LHCN-M2 (cell line): Measurements from ENCODE around the gene SLC46A3. TPM values are rescaled to one million over a fixed set of nuclear protein-coding genes. Genes with fewer than 3 reads are reported as not detected.
A peak's percentile ranks its signal among the peaks of the same experiment; 100 is the strongest.
"Not testable (repeated sequence)": the region's sequence is repeated elsewhere in the genome, so short reads cannot be mapped to it uniquely, and the experiment has no call there.

Experiments used
- DNase-seq: peaks from one replicate; pipeline ENCODE4 v3.0.0-alpha.2; 2012; ENCODE audit warnings: low read depth
- total RNA-seq: library from RNA; depleted of rRNA; stranded (reverse); fragments of >200 nt; gene quantifications from 2 replicates; pipeline ENCODE4 v1.2.3, GENCODE V29; 2014; rRNA removed

The SLC46A3 gene
- total RNA-seq, 1 experiment from 2014 or later: 7.9 TPM

- not testable (repeated sequence) for DNase-seq
These were observed 35.6 kb downstream of the SLC46A3 start for GRCh38 chr13:28683169-28683568.

- DNase-seq: no peak
These were observed 38.2 kb downstream of the SLC46A3 start for GRCh38 chr13:28680541-28680940.

DNA sequence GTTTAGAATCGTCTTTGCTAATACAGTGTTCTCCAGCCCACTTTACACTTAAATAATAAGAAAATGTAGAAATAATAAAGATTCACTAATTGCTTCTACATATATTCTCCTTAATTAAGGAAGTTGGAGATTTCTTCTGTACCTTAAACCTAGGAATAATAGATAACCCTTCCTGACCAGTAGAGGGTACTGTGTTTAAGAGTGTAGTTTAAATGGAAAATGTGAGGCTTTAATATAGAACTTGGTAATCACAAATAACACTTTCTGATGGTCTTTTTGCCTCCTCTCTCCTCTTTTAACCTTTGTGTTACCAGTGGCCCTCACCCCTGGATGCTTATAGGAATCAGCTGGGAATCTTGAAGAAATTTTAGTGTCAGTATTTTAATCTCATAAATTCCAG is 39.1 kb downstream of the SLC46A3 start:
- DNase-seq: peak; percentile 24

DNA sequence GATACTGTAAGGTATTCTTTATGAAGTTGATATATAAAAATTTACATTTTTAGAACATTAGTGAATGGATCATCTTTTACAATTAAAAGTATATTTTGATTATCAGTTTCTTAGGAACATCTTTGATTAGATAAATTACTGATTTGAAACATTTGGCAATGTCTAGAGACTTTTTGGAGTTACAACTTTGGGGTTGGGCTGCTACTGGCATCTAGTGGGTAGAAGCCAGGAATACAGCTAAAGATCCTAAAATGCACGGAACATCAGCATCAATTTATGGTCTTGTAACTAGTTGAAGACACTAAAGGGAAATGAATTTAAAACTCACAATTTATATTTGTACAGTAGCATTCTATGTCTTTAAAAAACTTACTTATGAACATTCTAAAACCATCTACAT is 40.0 kb downstream of the SLC46A3 start:
- no peak for DNase-seq

GRCh38 chr13:28671126-28671792 is 47.5 kb downstream of the SLC46A3 start:
- no peak for DNase-seq

- no peak for DNase-seq
These were observed 51.8 kb downstream of the SLC46A3 start for GRCh38 chr13:28666897-28667488.

DNA sequence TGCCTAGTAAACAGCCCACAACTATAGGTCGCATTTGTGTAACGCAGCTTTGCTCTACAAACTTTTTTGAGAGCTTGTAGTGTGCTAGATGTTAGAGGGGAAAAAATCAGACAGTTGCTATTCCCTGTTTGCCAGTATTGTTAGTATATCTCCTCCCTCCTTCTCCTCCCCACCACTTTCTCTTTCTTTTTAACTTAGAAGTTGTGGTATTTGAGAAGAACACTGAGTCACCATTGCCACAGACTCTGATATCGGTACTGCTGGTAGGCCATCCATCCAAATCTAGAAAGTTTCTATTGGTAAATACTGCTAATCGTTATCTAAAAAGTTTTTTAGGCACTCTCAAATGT is 59.2 kb downstream of the SLC46A3 start:
- peak; percentile 42 for DNase-seq

DNA sequence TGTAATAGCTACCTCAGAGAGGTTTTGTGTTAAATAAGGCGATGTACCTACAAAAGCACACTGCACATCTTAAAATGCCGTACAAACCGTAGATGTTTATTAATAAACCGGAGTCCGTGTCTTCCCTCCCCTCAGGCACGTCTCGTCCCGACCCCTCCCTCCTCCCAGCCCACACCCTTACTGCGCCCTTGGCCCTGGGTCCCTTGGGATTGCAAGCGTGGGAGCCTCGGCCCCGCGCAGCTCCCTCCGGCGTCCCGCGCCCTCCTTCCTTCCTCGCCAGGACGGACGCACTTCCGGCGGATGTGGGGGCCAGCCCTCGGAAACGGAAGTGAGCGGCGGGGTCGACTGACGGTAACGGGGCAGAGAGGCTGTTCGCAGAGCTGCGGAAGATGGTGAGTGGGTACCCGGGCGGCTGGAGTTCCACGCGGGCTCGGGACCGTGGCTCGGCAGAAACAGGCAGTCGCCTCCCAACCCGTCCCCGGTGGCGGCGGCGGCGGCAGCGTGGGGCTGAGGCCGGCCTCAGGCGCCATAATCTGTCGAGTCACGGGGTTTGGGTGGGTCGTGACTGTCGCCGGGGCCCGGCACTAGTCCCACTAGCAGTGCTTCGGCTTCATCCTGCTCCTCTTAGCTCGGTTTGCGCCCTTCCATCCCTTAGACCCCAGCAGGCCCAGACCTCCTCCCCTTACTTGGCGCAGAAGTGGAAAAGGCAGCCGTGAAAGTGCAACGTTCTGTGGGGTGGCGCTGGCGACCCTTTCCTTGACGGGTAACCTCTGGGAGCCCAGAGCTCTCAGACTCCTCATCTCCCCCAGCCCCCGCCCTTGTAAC is 59.8 kb downstream of the SLC46A3 start, which contains the start of gene POMP:
Gene POMP (plus strand): TSS at position 335 of the 825 bp plus-strand sequence. CDS start 55 bp downstream, at position 390.
- DNase-seq: peak; percentile 90

DNA sequence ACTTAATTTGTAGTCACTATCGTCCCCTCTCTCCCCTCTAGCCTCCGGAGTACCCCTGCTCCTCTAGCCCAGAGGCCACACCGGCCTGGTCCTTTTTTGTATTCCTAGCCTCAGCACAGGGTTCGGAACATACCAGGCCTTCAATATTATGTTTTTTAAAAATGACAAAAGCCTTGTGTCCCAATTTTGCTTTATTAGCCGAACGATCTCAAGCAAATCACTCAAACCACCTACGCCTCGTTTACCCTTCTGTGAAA is 60.3 kb downstream of the SLC46A3 start:
- DNase-seq: no peak

DNA sequence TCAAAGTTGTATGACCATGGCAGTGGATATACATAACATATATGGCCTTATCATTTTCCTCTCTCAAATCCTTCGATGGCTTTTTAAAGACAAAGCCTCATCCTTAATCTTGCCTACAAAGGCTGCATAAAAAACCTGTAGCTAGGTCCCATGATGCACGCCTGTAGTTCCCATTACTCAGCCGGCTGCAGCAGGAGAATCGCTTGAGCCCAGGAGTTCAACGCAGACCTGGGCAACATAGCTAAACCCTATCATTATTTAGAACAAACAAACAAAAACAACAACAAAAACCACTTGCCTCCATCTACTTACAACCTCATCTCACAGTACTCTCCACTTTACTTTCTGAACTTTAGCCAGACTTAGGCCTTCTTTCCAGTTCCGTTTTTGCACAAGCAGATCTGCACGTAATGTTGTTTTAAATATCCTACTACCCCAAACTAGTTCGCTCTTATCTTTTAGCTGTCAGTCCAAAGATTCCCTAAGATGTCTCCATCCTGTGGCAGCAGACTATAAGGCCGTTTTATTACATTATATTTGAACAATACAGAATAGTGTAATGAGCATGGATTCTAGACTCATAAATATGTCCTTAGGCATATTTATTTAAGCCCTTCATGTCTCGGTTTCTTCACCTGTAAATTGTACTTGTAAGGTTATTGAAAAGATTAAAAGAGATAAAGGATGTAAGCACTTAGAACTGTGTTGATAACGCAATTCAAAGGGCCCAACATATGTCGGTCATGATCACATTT is 60.8 kb downstream of the SLC46A3 start:
- peak; percentile 34 for DNase-seq

- peak; percentile 46 for DNase-seq
These were observed 63.2 kb downstream of the SLC46A3 start for GRCh38 chr13:28655561-28655960.

- peak; percentile 8 for DNase-seq
These were observed 64.5 kb downstream of the SLC46A3 start for GRCh38 chr13:28654276-28654675.

DNA sequence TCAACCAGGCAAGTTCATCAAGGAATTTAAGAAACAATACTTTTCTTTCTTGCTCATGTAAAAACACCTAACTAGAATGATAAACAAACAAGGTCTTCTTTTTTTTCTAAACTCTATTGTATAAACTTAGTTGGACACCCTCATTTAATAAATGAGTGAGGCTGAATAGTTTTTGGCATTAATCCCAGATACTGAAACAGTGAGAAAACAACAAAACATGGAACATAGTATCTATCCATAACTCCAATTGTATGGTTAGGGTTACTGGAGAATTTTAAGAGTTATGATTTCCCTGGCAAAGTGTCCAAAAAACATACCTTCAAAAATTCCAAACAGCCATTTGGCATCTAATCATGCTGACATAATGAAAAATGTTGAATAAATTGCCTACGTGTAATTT is 65.7 kb downstream of the SLC46A3 start:
- DNase-seq: no peak

DNA sequence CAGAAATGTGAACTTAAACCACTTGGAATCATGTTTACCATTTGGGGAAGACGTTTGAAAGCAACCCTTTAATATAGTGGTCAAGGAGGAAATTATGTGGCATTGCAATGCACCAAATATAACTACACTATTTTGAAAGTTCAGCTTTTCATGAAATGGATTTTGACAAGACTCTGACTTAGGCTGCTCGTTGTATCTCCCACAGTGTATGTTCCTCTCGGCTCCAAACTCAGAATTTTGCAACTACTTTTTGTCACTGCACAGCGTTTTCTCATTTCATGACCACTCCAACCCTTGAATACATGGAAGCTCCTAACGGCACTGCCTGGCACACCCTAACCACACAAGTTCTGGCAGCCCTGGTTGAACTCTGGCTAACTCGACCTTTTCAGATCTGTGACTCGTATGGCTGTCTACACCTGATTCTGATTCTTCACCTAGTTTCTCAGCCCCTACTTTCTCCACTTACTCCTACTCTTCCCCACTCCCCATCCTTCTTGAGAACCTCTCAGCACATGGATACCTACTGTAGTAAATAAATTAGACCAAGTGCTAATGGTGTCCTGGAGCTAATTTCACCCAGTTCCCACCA is 66.9 kb downstream of the SLC46A3 start:
- DNase-seq: no peak

GRCh38 chr13:28650284-28650683 is 68.5 kb downstream of the SLC46A3 start:
- DNase-seq: no peak

Other genes with a start within 250 kb of the SLC46A3 start
- gene FLT1, start 223.8 kb downstream of the SLC46A3 start, total RNA-seq: not detected in 2 replicates
- gene POMP, start 59.8 kb downstream of the SLC46A3 start, total RNA-seq: 87.3 and 127 TPM in 2 replicates
- not detected in 2 replicates for gene MTUS2, start 101.4 kb upstream of the SLC46A3 start, total RNA-seq